PC-3 (cell line): ENCODE data around the gene CYP4B1.
"Not testable (repeated sequence)": the region's sequence is repeated elsewhere in the genome, so short reads cannot be mapped to it uniquely, and the experiment has no call there.

Experiments used
- EZH2 ChIP-seq: fragments of 300-600 bp; sonication (generic); IDR thresholded peaks from one replicate; pipeline ENCODE4 v1.6.1; 2017; ENCODE audit warnings: antibody characterized with exemption, mild to moderate bottlenecking, low read length; ENCODE audit not compliant: unreplicated experiment
- TF ChIP-seq, protein P1 (sequence below): fragments of 300-600 bp; sonication (generic); conservative IDR thresholded peaks from 2 replicates; pipeline ENCODE4 v1.5.1; 2017; ENCODE audit warnings: antibody characterized with exemption, low read depth, mild to moderate bottlenecking, low read length

DNA sequence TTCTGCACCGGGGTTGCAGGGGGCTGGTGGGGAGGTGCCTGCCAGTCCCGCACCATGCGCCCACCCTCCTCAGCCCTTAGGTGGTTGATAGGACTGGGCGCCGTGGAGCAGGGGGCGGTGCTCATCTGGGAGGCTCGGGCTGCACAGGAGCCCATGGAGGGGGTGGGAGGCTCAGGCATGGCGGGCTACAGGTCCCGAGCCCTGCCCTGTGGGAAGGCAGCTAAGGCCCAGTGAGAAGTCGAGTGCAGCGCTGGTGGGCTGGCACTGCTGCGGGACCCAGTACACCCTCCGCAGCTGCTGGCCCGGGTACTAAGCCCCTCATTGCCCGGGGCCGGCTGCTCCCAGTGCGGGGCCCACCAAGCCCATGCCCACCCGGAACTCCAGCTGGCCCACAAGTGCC lies 20.4 kb upstream of the CYP4B1 start:
- TF ChIP-seq, protein P1, sequence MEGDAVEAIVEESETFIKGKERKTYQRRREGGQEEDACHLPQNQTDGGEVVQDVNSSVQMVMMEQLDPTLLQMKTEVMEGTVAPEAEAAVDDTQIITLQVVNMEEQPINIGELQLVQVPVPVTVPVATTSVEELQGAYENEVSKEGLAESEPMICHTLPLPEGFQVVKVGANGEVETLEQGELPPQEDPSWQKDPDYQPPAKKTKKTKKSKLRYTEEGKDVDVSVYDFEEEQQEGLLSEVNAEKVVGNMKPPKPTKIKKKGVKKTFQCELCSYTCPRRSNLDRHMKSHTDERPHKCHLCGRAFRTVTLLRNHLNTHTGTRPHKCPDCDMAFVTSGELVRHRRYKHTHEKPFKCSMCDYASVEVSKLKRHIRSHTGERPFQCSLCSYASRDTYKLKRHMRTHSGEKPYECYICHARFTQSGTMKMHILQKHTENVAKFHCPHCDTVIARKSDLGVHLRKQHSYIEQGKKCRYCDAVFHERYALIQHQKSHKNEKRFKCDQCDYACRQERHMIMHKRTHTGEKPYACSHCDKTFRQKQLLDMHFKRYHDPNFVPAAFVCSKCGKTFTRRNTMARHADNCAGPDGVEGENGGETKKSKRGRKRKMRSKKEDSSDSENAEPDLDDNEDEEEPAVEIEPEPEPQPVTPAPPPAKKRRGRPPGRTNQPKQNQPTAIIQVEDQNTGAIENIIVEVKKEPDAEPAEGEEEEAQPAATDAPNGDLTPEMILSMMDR, result not testable (repeated sequence)
- TF ChIP-seq EZH2, result not testable (repeated sequence)
